H1 (cell line): Measurements from ENCODE around the gene PSME2. TPM values are rescaled to one million over a fixed set of nuclear protein-coding genes. Genes with fewer than 3 reads are reported as not detected.

Experiments
- CTCF ChIA-PET: fragments of 300-600 bp; sonication (Branson Sonifier 250); formaldehyde crosslinking; loops from one replicate; lab custom pipeline; 2021; ENCODE audit not compliant: partially characterized antibody; lab: Charles Lee
- POLR2A ChIA-PET: fragments of 300-600 bp; sonication (Branson Sonifier 250); formaldehyde crosslinking; loops from one replicate; lab custom pipeline; 2021; ENCODE audit warnings: inconsistent platforms; ENCODE audit not compliant: partially characterized antibody; lab: Charles Lee
- DNase-seq, 2 experiments: peaks; one replicate each; pipeline versions ENCODE4 v3.0.0 to v3.0.0-alpha.2; 2010 to 2022; ENCODE audit warnings: low spot score in 2 of 2, low read depth in 1 of 2, mixed read lengths in 1 of 2
- FAIRE-seq: peaks from 2 replicates; lab custom pipeline; 2011; peaks lifted over from hg19 to GRCh38; lab: Jason Lieb, UNC
- H2AFZ ChIP-seq: 2 replicates; pipeline ENCODE4 v1.8.1; 2012; ENCODE audit warnings: low read length, inconsistent platforms
- H2AK5ac ChIP-seq: 2 replicates; pipeline ENCODE4 v1.6.1; 2013; ENCODE audit warnings: low read depth, low read length
- H2BK120ac ChIP-seq: replicated peaks from 2 replicates; pipeline ENCODE3; 2013; ENCODE audit warnings: low read depth, low read length, inconsistent platforms
- H2BK12ac ChIP-seq: 2 replicates; pipeline ENCODE4 v1.6.1; 2013; ENCODE audit warnings: low read depth, low read length
- H2BK15ac ChIP-seq: 2 replicates; pipeline ENCODE4 v1.6.1; 2013; ENCODE audit warnings: low read length
- H2BK20ac ChIP-seq: 2 replicates; pipeline ENCODE4 v1.6.1; 2013; ENCODE audit warnings: low read length
- H2BK5ac ChIP-seq: 2 replicates; pipeline ENCODE4 v1.6.1; 2013; ENCODE audit warnings: low read depth, low read length
- H3K14ac ChIP-seq: 2 replicates; pipeline ENCODE4 v1.6.1; 2013; ENCODE audit warnings: inconsistent platforms; ENCODE audit not compliant: insufficient read length
- H3K18ac ChIP-seq: 2 replicates; pipeline ENCODE4 v1.6.1; 2013; ENCODE audit warnings: low read length; ENCODE audit errors: extremely low read depth
- H3K23ac ChIP-seq: 2 replicates; pipeline ENCODE4 v1.6.1; 2013; ENCODE audit warnings: inconsistent platforms; ENCODE audit not compliant: insufficient read length
- H3K23me2 ChIP-seq: 2 replicates; pipeline ENCODE4 v1.6.1; 2013; ENCODE audit warnings: low read depth, low read length
- H3K27ac ChIP-seq: 2 replicates; pipeline ENCODE4 v1.6.1; 2011; ENCODE audit warnings: low read depth, low read length, inconsistent platforms
- H3K27me3 ChIP-seq, 4 experiments: replicated peaks in 1 of 4; 1 replicate in 1 of 4; 2 replicates in 3 of 4; pipeline versions ENCODE4 v1.6.1 to v1.8.1; 2011 to 2013; ENCODE audit warnings: low read length in 3 of 4, mild to moderate bottlenecking in 3 of 4, inconsistent platforms in 2 of 4, mixed read lengths in 2 of 4, moderate library complexity in 1 of 4; ENCODE audit not compliant: control insufficient read depth in 3 of 4, insufficient read depth in 3 of 4; ENCODE audit errors: extremely low read depth in 1 of 4
- H3K36me3 ChIP-seq, 4 experiments: 2 replicates each; pipeline versions ENCODE4 v1.6.1 to v1.8.1; 2011 to 2013; ENCODE audit warnings: mild to moderate bottlenecking in 4 of 4, low read length in 3 of 4, moderate library complexity in 2 of 4, control low read depth in 1 of 4, inconsistent platforms in 1 of 4; ENCODE audit not compliant: insufficient read depth in 4 of 4, control insufficient read depth in 2 of 4
- H3K4ac ChIP-seq: replicated peaks from 2 replicates; pipeline ENCODE3; 2013; ENCODE audit warnings: low read length, low read depth, mixed read lengths, inconsistent platforms; ENCODE audit not compliant: insufficient read length
- H3K4me1 ChIP-seq, 4 experiments: replicated peaks in 1 of 4; 1 replicate in 1 of 4; 2 replicates in 3 of 4; pipeline versions ENCODE4 v1.6.1 to v1.8.1; 2011 to 2013; ENCODE audit warnings: low read length in 3 of 4, inconsistent platforms in 2 of 4, mixed read lengths in 1 of 4; ENCODE audit not compliant: insufficient read depth in 4 of 4, control insufficient read depth in 3 of 4
- H3K4me2 ChIP-seq, 2 experiments: 2 replicates each; pipeline versions ENCODE4 v1.6.1 to v1.8.1; 2011 to 2013; ENCODE audit warnings: low read depth in 2 of 2, low read length in 2 of 2, control low read depth in 1 of 2, inconsistent platforms in 1 of 2, mild to moderate bottlenecking in 1 of 2; ENCODE audit not compliant: insufficient read depth in 1 of 2
- H3K4me3 ChIP-seq, 4 experiments: fragments of 200-600, 300-600 bp in 1 of 4; sonication (generic), shearing (Covaris generic), sonication (Bioruptor Twin) in 1 of 4; 2 replicates each; pipeline versions ENCODE4 v1.5.1 to v1.8.1; 2011 to 2016; ENCODE audit warnings: low read length in 4 of 4, low read depth in 3 of 4, control low read depth in 2 of 4, inconsistent platforms in 2 of 4, mild to moderate bottlenecking in 2 of 4, mixed read lengths in 1 of 4, moderate library complexity in 1 of 4; ENCODE audit not compliant: insufficient read depth in 2 of 4; ENCODE audit errors: extremely low read depth in 1 of 4
- H3K56ac ChIP-seq: replicated peaks from 2 replicates; pipeline ENCODE3; 2013; ENCODE audit warnings: low read depth, mild to moderate bottlenecking, mixed read lengths, low read length, inconsistent platforms; ENCODE audit not compliant: insufficient read length
- H3K79me1 ChIP-seq: 2 replicates; pipeline ENCODE4 v1.6.1; 2013; ENCODE audit warnings: low read depth, low read length, control low read depth
- H3K79me2 ChIP-seq, 2 experiments: 2 replicates each; pipeline versions ENCODE4 v1.6.1 to v1.8.1; 2012 to 2013; ENCODE audit warnings: low read length in 2 of 2, mild to moderate bottlenecking in 2 of 2, inconsistent platforms in 1 of 2; ENCODE audit not compliant: insufficient read depth in 2 of 2, control insufficient read depth in 1 of 2
- H3K9ac ChIP-seq, 4 experiments: replicated peaks in 1 of 4; 1 replicate in 1 of 4; 2 replicates in 3 of 4; pipeline versions ENCODE4 v1.6.1 to v1.8.1; 2011 to 2013; ENCODE audit warnings: low read depth in 3 of 4, low read length in 3 of 4, control low read depth in 2 of 4, mild to moderate bottlenecking in 2 of 4, moderate library complexity in 2 of 4, inconsistent platforms in 1 of 4; ENCODE audit errors: extremely low read depth in 1 of 4
- H3K9me3 ChIP-seq, 2 experiments: 2 replicates each; pipeline versions ENCODE4 v1.6.1 to v1.8.1; 2012 to 2013; ENCODE audit warnings: mild to moderate bottlenecking in 2 of 2, moderate library complexity in 2 of 2, control low read depth in 1 of 2, inconsistent platforms in 1 of 2, low read depth in 1 of 2, low read length in 1 of 2, mixed read lengths in 1 of 2; ENCODE audit not compliant: insufficient read depth in 2 of 2
- H4K20me1 ChIP-seq, 2 experiments: replicated peaks in 1 of 2; 2 replicates each; pipeline versions ENCODE3 to v1.8.1; 2011 to 2013; ENCODE audit warnings: inconsistent platforms in 2 of 2, low read length in 2 of 2, mild to moderate bottlenecking in 1 of 2; ENCODE audit not compliant: insufficient read depth in 2 of 2, control insufficient read depth in 1 of 2
- H4K5ac ChIP-seq: 2 replicates; pipeline ENCODE4 v1.6.1; 2013; ENCODE audit warnings: low read length, low read depth, mixed read lengths, inconsistent platforms; ENCODE audit not compliant: insufficient read length
- H4K8ac ChIP-seq: 2 replicates; pipeline ENCODE4 v1.8.0; 2013; ENCODE audit warnings: mild to moderate bottlenecking, moderate library complexity, low read length, inconsistent platforms; ENCODE audit not compliant: insufficient read depth; ENCODE audit errors: extremely low read depth
- H4K91ac ChIP-seq: replicated peaks from 2 replicates; pipeline ENCODE3; 2013; ENCODE audit warnings: low read length, mixed read lengths, inconsistent platforms; ENCODE audit not compliant: insufficient read length
- POLR2A ChIP-seq, 2 experiments: IDR thresholded peaks; 1 replicate in 1 of 2; 2 replicates in 1 of 2; pipeline ENCODE4 v1.6.1; 2011; ENCODE audit warnings: low read depth in 2 of 2, low read length in 2 of 2, mild to moderate bottlenecking in 2 of 2; ENCODE audit errors: control extremely low read depth in 1 of 2
- RAD21 ChIP-seq, 2 experiments: IDR thresholded peaks in 1 of 2; conservative IDR thresholded peaks in 1 of 2; 2 replicates each; pipeline ENCODE4 v1.6.1; 2011; ENCODE audit warnings: low read depth in 2 of 2, low read length in 2 of 2, improper control_type of control experiment in 1 of 2, inconsistent platforms in 1 of 2, mild to moderate bottlenecking in 1 of 2, moderate library complexity in 1 of 2
- WGBS, 2 experiments: shearing (Covaris generic) in 1 of 2; methylation state at CpG; one replicate each; pipeline versions ENCODE4 v1.1.6 to v1.1.7; 2013 to 2015; ENCODE audit warnings: low lambda C conversion rate in 2 of 2, mixed read lengths in 2 of 2, inconsistent platforms in 1 of 2, low coverage in 1 of 2, missing lambda C conversion rate in 1 of 2; ENCODE audit not compliant: insufficient replicate concordance in 2 of 2, insufficient coverage in 1 of 2, insufficient read length in 1 of 2; ENCODE audit errors: extremely low coverage in 1 of 2, missing lambda C conversion rate in 1 of 2; 5-methylcytosine and 5-hydroxymethylcytosine counted together
- polyA plus RNA-seq, 7 experiments: library from polyadenylated mRNA; depleted of rRNA in 3 of 7; stranded (reverse) in 5 of 7; unstranded in 2 of 7; fragments of >200 nt in 5 of 7; fragments of 200-250 nt in 2 of 7; gene quantifications; 1 replicate in 5 of 7; 2 replicates in 1 of 7; 4 replicates in 1 of 7; pipeline versions ENCODE4 v1.2.1 to v1.2.3, GENCODE V29; 2011 to 2013; ENCODE audit warnings: missing spikeins in 2 of 7, mixed read lengths in 2 of 7
- total RNA-seq: library from RNA; stranded (reverse); fragmentation: NEBNext Ultra II Directional; extraction: Animal tissue kit (Norgen Biotek cat#: 25700); gene quantifications from 2 replicates; pipeline ENCODE4 v1.2.1, GENCODE V29; 2021
- TF ChIP-seq, protein P1 (sequence below): IDR thresholded peaks from 2 replicates; pipeline ENCODE4 v1.6.1; 2011; ENCODE audit warnings: low read depth, mild to moderate bottlenecking, low read length; ENCODE audit not compliant: insufficient read depth

PSME2 gene
- total and polyA plus RNA-seq, 2 of the 8 experiments (the other 6 are each of a cell fraction or from before 2014, with no cell fraction given): 71.8 to 111 TPM

GRCh38 chr14:24149302-24149969, 3.0 kb upstream of the PSME2 start:
- H3K79me2 ChIP-seq: peaks cover 0 to 28% of the 10 kb centered on the region in 2 experiments; a peak in 3 of 4 replicates
- no peak overlapping the region for H3K18ac ChIP-seq
- CTCF ChIA-PET: interaction anchor here (1.0 to 3.7 kb wide), 8 partner anchors 8 to 60 kb away, joined by 3 to 26 read pairs (median 5); partner anchors contain the start of genes EMC9, IRF9 and PSME1
- H3K14ac ChIP-seq: no peak overlapping the region
- H4K5ac ChIP-seq: no peak overlapping the region
- H3K4me1 ChIP-seq: peaks cover 0 to 10% (median 7%) of the 10 kb centered on the region in 4 experiments; a peak in 5 of 7 replicates
- no peak overlapping the region for H3K4ac ChIP-seq
- H2AK5ac ChIP-seq: 0 out of 2 replicates have a peak overlapping the region, but pooled peaks have one; percentile 71
- peaks cover 0 to 19% of the 10 kb centered on the region in 2 experiments for H4K20me1 ChIP-seq
- H3K56ac ChIP-seq: no peak overlapping the region
- H2AFZ ChIP-seq: no peak overlapping the region
- no peak overlapping the region for H3K23ac ChIP-seq
- no peaks in the 10 kb centered on the region for H3K9me3 ChIP-seq
- TF ChIP-seq RAD21 (IDR thresholded peaks at IDR 0.05 in 1 of 2, conservative IDR thresholded peaks at IDR 0.05 in 1 of 2; ENCODE audit: low read depth in 2 of 2, low read length in 2 of 2): no peak
- TF ChIP-seq POLR2A (IDR thresholded peaks at IDR 0.05; ENCODE audit: control extremely low read depth in 1 of 2, low read depth in 2 of 2, low read length in 2 of 2): no peak
- TF ChIP-seq, protein P1, sequence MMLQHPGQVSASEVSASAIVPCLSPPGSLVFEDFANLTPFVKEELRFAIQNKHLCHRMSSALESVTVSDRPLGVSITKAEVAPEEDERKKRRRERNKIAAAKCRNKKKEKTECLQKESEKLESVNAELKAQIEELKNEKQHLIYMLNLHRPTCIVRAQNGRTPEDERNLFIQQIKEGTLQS: no peak
- TF ChIP-seq, all 59 proteins: peak for 0
- DNase-seq (no peak), FAIRE-seq (no peak)
- peaks cover 10% of the 10 kb centered on the region for H3K23me2 ChIP-seq
- no peaks in the 10 kb centered on the region for H3K27me3 ChIP-seq
- H2BK120ac ChIP-seq: no peak overlapping the region
- peaks cover 14 to 32% (median 29%) of the 10 kb centered on the region in 4 experiments for H3K36me3 ChIP-seq
- POLR2A ChIA-PET: interaction anchor here (0.8 to 9.6 kb wide), 16 partner anchors 8 to 91 kb away, joined by 3 to 86 read pairs (median 6); partner anchors contain the start of genes EMC9, IRF9, PCK2 and PSME1
- no peak overlapping the region for H3K4me3 ChIP-seq
- H3K4me2 ChIP-seq: no peak overlapping the region
- H3K27ac ChIP-seq: no peak overlapping the region
- no peak overlapping the region for H4K91ac ChIP-seq
- no peak overlapping the region for H2BK15ac ChIP-seq
- no peak overlapping the region for H2BK20ac ChIP-seq
- H2BK12ac ChIP-seq: no peak overlapping the region
- 92% methylated on average over 3 of the region's 3 CpGs; no CpG with 5 or more reads in 1 of the 2 experiments for WGBS, 2 experiments
- no peak overlapping the region for H2BK5ac ChIP-seq
- H3K9ac ChIP-seq: no peak overlapping the region
- peaks cover 11% of the 10 kb centered on the region; the same call in 1 of the 2 replicates for H3K79me1 ChIP-seq
- no peak overlapping the region for H4K8ac ChIP-seq
